Immature natural killer cell (primary cell): Measurements from ENCODE around the gene CFTR. TPM values are rescaled to one million over a fixed set of nuclear protein-coding genes. Genes with fewer than 3 reads are reported as not detected.

Experiments used
- DNase-seq, 3 donors: peaks; one replicate each; pipeline ENCODE4 v3.0.0; 2022; ENCODE audit warnings: mixed read lengths in 1 of 3
- H3K27ac Mint-ChIP-seq, 6 donors: one replicate each; pipeline ENCODE4 v1.8.0; 2020; ENCODE audit warnings: mixed read lengths in 6 of 6, mild to moderate bottlenecking in 5 of 6, inconsistent platforms in 4 of 6, moderate library complexity in 3 of 6
- H3K27me3 Mint-ChIP-seq, 3 donors: one replicate each; pipeline ENCODE4 v1.8.0; 2020 to 2021; ENCODE audit warnings: low read depth in 3 of 3, mild to moderate bottlenecking in 3 of 3, mixed read lengths in 3 of 3, moderate library complexity in 3 of 3, inconsistent platforms in 1 of 3
- H3K36me3 Mint-ChIP-seq, 3 donors: one replicate each; pipeline ENCODE4 v1.8.0; 2020; ENCODE audit warnings: mixed read lengths in 3 of 3, inconsistent platforms in 2 of 3, mild to moderate bottlenecking in 2 of 3
- H3K4me1 Mint-ChIP-seq, 2 donors: one replicate each; pipeline ENCODE4 v1.8.0; 2020; ENCODE audit warnings: inconsistent platforms in 2 of 2, mild to moderate bottlenecking in 2 of 2, mixed read lengths in 2 of 2, moderate library complexity in 1 of 2
- H3K4me3 Mint-ChIP-seq, 5 donors: one replicate each; pipeline ENCODE4 v1.8.0; 2020; ENCODE audit warnings: mild to moderate bottlenecking in 5 of 5, mixed read lengths in 5 of 5, inconsistent platforms in 3 of 5, moderate library complexity in 3 of 5
- H3K9me3 Mint-ChIP-seq, 6 donors: one replicate each; pipeline ENCODE4 v1.8.0; 2020; ENCODE audit warnings: mild to moderate bottlenecking in 6 of 6, mixed read lengths in 6 of 6, inconsistent platforms in 4 of 6, moderate library complexity in 3 of 6
- polyA plus RNA-seq, 3 donors: library from polyadenylated mRNA; unstranded; fragments of 300-500 nt; fragmentation: Illumina TruSeq; gene quantifications; one replicate each; pipeline ENCODE4 v1.2.3, GENCODE V29; 2021

CFTR gene
- polyA plus RNA-seq, 3 donors from 2014 or later: not detected

DNA sequence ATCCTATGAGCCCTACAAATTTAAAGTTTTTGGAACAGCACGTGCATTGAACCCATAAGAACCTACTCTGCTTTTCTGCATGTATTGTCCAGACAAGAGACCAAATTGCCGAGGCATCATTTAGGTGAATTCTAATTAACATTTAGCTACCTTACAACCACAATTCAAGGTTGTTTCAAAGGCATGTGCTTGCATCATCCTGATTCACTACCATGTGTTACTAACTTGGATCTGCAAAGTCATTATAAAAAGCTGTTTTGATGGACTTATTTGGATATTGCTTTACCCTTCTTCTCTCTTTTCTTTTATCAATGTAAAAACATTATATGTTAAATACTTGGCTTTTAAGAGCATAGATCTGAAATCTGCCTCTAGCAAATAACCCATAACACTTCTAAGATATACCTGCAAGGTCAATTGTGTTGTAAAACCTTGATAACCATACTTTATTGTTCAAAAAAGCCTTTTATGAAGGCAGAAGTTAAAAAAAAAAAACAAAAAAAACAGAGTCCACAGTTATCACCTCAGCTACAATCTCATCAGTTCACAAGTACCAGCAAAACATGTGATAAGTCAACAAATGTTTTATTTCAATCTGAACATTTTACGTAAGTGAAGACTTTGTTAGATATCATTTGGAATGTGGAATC is 51.9 kb downstream of the CFTR start:
- H3K9me3 Mint-ChIP-seq: peaks cover 1 to 13% (median 6%) of the 10 kb centered on the region in 6 donors
- no peak overlapping the region for H3K4me3 Mint-ChIP-seq
- no peaks in the 10 kb centered on the region for H3K36me3 Mint-ChIP-seq
- no peak overlapping the region for H3K27ac Mint-ChIP-seq
- peaks cover 0 to 2% (median 0%) of the 10 kb centered on the region in 3 donors for H3K27me3 Mint-ChIP-seq
- no peak for DNase-seq
- H3K4me1 Mint-ChIP-seq: no peaks in the 10 kb centered on the region

DNA sequence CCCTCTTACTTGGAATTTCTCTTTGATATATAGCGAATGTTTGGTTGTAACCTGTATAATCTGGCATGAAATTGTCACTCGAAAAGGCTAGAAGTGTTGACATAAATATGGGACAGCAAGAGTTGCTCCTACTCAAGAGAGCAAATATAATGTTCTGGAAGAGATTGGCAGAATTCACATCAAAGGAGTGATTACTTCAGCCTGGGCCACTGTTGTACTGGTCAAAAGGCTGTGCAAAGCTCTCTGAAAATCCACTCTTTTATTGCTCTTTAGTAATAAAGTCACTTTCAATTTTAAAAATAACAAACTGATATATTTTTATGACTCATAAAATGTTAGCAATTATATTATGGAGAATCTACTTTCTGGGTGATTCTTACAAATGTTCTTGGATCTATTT is 58.2 kb downstream of the CFTR start:
- Mint-ChIP-seq H3K9me3 (peaks cover 0 to 9% (median 3%) of the 10 kb centered on the region in 6 donors), H3K4me3 (no peak overlapping the region), H3K27me3 (no peaks in the 10 kb centered on the region), H3K4me1 (no peaks in the 10 kb centered on the region), H3K27ac (no peak overlapping the region), H3K36me3 (no peaks in the 10 kb centered on the region)
- DNase-seq: no peak

DNA sequence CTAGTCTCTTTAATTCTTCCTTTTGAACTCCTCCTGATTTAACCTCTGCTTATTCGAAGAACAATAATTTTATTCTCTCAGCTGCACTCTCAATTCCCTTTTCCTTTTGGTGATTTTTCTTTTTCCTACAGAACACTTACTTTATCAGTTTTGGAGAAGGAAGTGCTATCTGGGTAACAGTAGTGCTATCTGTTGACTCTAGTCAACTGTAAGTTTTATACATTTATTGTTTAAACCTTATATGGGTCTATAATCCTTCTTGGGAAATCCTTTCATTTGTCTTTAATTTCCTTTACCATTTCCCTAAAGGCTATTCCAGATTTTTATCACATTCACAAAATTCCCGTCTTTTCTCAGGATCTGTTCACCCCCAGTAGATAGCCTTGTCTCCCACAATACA is 64.2 kb downstream of the CFTR start:
- no peak overlapping the region for H3K4me3 Mint-ChIP-seq
- no peaks in the 10 kb centered on the region for H3K4me1 Mint-ChIP-seq
- H3K9me3 Mint-ChIP-seq: peaks cover 0 to 10% (median 2%) of the 10 kb centered on the region in 6 donors
- H3K36me3 Mint-ChIP-seq: no peaks in the 10 kb centered on the region
- DNase-seq: no peak
- peaks cover 0 to 1% (median 0%) of the 10 kb centered on the region in 3 donors for H3K27me3 Mint-ChIP-seq
- H3K27ac Mint-ChIP-seq: no peak overlapping the region

DNA sequence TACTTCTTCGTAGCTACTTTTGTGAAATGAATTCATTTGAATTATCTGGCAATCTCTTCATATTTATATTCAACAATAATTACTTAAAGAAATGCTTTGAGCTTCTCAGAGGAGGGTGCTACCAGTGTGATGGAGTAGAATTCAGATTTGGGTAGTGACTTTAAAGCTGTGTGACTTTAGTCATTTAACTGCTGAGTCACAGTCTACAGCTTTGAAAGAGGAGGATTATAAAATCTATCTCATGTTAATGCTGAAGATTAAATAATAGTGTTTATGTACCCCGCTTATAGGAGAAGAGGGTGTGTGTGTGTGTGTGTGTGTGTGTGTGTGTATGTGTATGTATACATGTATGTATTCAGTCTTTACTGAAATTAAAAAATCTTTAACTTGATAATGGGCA is 68.2 kb downstream of the CFTR start:
- H3K9me3 Mint-ChIP-seq: peaks cover 0 to 11% (median 2%) of the 10 kb centered on the region in 6 donors
- no peaks in the 10 kb centered on the region for H3K4me1 Mint-ChIP-seq
- no peak overlapping the region for H3K27ac Mint-ChIP-seq
- H3K36me3 Mint-ChIP-seq: no peaks in the 10 kb centered on the region
- H3K4me3 Mint-ChIP-seq: no peak overlapping the region
- no peak for DNase-seq
- peaks cover 0 to 3% (median 0%) of the 10 kb centered on the region in 3 donors for H3K27me3 Mint-ChIP-seq

DNA sequence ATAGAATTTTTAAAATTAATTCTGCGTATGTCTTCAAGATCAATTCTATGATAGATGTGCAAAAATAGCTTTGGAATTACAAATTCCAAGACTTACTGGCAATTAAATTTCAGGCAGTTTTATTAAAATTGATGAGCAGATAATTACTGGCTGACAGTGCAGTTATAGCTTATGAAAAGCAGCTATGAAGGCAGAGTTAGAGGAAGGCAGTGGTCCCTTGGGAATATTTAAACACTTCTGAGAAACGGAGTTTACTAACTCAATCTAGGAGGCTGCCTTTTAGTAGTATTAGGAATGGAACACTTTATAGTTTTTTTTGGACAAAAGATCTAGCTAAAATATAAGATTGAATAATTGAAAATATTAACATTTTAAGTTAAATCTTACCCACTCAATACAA is 70.8 kb downstream of the CFTR start:
- no peak overlapping the region for H3K4me3 Mint-ChIP-seq
- H3K4me1 Mint-ChIP-seq: no peaks in the 10 kb centered on the region
- H3K9me3 Mint-ChIP-seq: peaks cover 0 to 16% (median 9%) of the 10 kb centered on the region in 6 donors
- no peak for DNase-seq
- H3K27ac Mint-ChIP-seq: no peak overlapping the region
- H3K27me3 Mint-ChIP-seq: peaks cover 0 to 3% (median 0%) of the 10 kb centered on the region in 3 donors
- H3K36me3 Mint-ChIP-seq: no peaks in the 10 kb centered on the region

DNA sequence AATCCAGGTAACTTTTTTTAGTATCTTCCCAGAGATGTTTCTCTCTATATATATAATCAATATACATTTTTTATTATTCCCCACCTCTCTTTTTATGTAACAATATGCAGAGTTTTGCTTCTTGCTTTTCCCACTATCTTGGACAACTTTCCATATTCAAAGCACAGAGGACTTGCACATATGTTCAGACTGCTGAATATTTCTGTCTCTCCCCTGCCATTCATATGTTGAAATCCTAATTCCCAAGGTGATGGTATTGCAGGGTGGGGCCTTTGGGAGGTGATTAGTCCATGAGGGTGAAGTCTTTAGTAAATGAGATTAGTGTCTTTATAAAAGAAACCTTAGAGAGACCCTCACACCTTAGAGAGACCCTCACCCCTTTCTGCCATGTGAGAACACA is 72.8 kb downstream of the CFTR start:
- Mint-ChIP-seq H3K27me3 (peaks cover 0 to 3% (median 2%) of the 10 kb centered on the region in 3 donors), H3K36me3 (no peaks in the 10 kb centered on the region), H3K4me3 (no peak overlapping the region), H3K4me1 (no peaks in the 10 kb centered on the region), H3K9me3 (peaks cover 0 to 16% (median 10%) of the 10 kb centered on the region in 6 donors), H3K27ac (no peak overlapping the region)
- no peak for DNase-seq

DNA sequence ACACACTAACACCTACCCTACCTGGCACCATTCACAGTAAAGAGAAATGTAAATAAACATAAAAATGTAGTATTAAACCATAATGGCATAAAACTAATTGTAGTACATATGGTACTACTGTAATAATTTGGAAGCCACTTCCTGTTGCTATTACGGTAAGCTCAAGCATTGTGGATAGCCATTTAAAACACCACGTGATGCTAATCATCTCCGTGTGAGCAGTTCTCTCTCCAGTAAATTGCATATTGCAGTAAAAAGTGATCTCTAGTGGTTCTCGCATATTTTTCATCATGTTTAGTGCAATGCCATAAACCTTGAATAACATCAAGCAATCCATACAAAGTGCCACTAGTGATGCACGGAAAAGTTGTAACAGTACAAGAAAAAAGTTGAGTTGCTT is 75.4 kb downstream of the CFTR start:
- no peak for DNase-seq
- no peaks in the 10 kb centered on the region for H3K4me1 Mint-ChIP-seq
- no peak overlapping the region for H3K4me3 Mint-ChIP-seq
- peaks cover 0 to 19% (median 8%) of the 10 kb centered on the region in 6 donors for H3K9me3 Mint-ChIP-seq
- no peaks in the 10 kb centered on the region for H3K36me3 Mint-ChIP-seq
- H3K27me3 Mint-ChIP-seq: peaks cover 0 to 2% (median 0%) of the 10 kb centered on the region in 3 donors
- no peak overlapping the region for H3K27ac Mint-ChIP-seq

DNA sequence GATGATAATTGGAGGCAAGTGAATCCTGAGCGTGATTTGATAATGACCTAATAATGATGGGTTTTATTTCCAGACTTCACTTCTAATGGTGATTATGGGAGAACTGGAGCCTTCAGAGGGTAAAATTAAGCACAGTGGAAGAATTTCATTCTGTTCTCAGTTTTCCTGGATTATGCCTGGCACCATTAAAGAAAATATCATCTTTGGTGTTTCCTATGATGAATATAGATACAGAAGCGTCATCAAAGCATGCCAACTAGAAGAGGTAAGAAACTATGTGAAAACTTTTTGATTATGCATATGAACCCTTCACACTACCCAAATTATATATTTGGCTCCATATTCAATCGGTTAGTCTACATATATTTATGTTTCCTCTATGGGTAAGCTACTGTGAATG is 79.6 kb downstream of the CFTR start:
- Mint-ChIP-seq H3K27ac (no peak overlapping the region), H3K4me1 (no peaks in the 10 kb centered on the region)

DNA sequence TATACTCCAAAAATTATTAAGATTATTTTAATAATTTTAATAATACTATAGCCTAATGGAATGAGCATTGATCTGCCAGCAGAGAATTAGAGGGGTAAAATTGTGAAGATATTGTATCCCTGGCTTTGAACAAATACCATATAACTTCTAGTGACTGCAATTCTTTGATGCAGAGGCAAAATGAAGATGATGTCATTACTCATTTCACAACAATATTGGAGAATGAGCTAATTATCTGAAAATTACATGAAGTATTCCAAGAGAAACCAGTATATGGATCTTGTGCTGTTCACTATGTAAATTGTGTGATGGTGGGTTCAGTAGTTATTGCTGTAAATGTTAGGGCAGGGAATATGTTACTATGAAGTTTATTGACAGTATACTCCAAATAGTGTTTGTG is 80.2 kb downstream of the CFTR start:
- Mint-ChIP-seq H3K27me3 (peaks cover 0 to 3% (median 2%) of the 10 kb centered on the region in 3 donors), H3K4me1 (no peaks in the 10 kb centered on the region), H3K9me3 (peaks cover 0 to 10% (median 5%) of the 10 kb centered on the region in 6 donors), H3K36me3 (no peaks in the 10 kb centered on the region), H3K27ac (no peak overlapping the region), H3K4me3 (no peak overlapping the region)
- no peak for DNase-seq

More for the DNA sequence above, 79.6 kb downstream of the CFTR start:
- peaks cover 0 to 3% (median 2%) of the 10 kb centered on the region in 3 donors for H3K27me3 Mint-ChIP-seq
- no peaks in the 10 kb centered on the region for H3K36me3 Mint-ChIP-seq
- no peak overlapping the region for H3K4me3 Mint-ChIP-seq
- no peak for DNase-seq
- peaks cover 0 to 12% (median 6%) of the 10 kb centered on the region in 6 donors for H3K9me3 Mint-ChIP-seq

DNA sequence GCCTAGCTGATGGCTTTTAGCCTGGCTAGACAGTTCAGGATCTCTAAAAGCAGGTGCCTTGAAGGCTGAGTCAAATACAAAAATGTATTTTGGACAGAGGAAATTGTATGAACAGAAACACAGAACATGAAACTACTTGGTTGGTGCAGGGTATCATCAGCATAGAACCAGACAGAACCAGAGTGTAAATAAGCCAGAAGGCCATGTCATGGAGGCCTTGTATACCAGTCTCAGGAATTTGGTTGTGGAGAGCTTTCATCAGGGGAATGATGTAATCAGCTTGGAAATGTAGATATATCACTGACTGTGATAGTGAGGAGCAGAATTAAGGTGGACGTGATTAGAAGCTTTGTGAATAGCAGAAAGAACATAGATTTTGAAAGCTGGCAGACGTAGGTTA is 82.9 kb downstream of the CFTR start:
- Mint-ChIP-seq H3K4me3 (no peak overlapping the region), H3K9me3 (peaks cover 2 to 9% (median 4%) of the 10 kb centered on the region in 6 donors), H3K27me3 (peaks cover 0 to 3% (median 0%) of the 10 kb centered on the region in 3 donors), H3K36me3 (no peaks in the 10 kb centered on the region), H3K4me1 (no peaks in the 10 kb centered on the region), H3K27ac (no peak overlapping the region)
- DNase-seq: no peak

DNA sequence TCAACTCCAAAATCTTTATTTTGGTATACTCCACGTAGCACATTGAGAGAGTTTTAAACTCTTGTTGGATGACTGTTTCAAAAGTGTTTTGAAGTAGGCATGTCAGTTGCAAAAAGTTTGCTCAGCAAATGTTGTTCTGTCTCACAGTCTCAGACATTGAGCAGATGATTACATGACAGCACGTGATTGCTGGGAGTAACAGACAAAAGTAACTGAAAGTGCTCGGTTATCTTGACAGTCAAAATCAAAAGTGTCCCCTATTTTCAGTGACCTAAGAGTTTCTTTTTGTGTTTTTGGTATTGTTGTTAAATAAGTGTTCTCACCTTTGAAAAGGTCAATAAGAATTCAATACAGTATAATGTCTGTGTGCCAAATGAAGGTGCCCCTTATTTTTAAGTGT is 84.3 kb downstream of the CFTR start:
- DNase-seq: no peak
- no peak overlapping the region for H3K27ac Mint-ChIP-seq
- no peaks in the 10 kb centered on the region for H3K4me1 Mint-ChIP-seq
- H3K36me3 Mint-ChIP-seq: no peaks in the 10 kb centered on the region
- H3K27me3 Mint-ChIP-seq: peaks cover 0 to 3% (median 0%) of the 10 kb centered on the region in 3 donors
- no peak overlapping the region for H3K4me3 Mint-ChIP-seq
- H3K9me3 Mint-ChIP-seq: peaks cover 2 to 5% (median 3%) of the 10 kb centered on the region in 6 donors

DNA sequence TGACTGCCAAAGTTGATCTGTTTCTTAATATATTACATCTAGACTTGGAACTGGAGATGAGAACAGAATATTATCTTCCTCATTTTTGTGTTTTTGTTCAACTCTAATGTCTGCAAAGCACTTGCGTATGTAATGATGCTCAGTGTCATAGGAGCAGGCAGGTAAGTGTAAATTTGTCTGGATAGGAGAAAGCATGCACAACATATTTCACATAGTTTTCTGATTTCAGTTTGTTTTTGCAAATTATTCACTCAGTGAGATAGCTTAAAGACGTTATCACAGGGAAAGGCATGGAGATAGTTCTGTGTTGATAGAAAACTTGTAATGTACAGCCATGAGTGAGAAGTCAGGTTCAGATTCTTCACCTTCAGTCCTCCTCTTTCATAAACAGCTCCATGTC is 84.8 kb downstream of the CFTR start:
- no peaks in the 10 kb centered on the region for H3K36me3 Mint-ChIP-seq

DNA sequence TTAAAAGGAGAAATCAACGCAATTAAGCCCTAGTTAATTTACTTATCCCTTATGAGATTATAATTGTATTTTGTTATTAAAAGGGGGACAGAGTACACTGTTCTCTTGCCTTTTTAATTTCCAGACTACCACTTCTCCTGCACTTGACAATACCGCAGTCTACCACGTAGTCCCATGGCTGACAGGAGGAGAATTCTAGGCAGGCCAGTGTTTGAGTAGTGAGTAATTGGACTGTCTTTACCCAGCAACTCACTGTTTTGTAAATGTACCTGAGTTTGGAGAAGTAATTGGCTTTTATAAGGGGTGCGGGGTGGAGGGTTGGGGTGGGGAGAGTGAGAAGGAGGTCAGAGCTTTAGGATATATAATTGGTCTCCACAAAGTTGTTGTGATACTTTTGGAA is 85.4 kb downstream of the CFTR start:
- DNase-seq: no peak
- Mint-ChIP-seq H3K27ac (no peak overlapping the region), H3K27me3 (peaks cover 0 to 3% (median 0%) of the 10 kb centered on the region in 3 donors), H3K36me3 (no peaks in the 10 kb centered on the region), H3K9me3 (peaks cover 0 to 5% (median 2%) of the 10 kb centered on the region in 6 donors), H3K4me1 (no peaks in the 10 kb centered on the region), H3K4me3 (no peak overlapping the region)

More for the DNA sequence above, 84.8 kb downstream of the CFTR start:
- DNase-seq: no peak
- Mint-ChIP-seq H3K27me3 (peaks cover 0 to 3% (median 0%) of the 10 kb centered on the region in 3 donors), H3K4me3 (no peak overlapping the region), H3K9me3 (peaks cover 0 to 5% (median 2%) of the 10 kb centered on the region in 6 donors), H3K4me1 (no peaks in the 10 kb centered on the region), H3K27ac (no peak overlapping the region)

DNA sequence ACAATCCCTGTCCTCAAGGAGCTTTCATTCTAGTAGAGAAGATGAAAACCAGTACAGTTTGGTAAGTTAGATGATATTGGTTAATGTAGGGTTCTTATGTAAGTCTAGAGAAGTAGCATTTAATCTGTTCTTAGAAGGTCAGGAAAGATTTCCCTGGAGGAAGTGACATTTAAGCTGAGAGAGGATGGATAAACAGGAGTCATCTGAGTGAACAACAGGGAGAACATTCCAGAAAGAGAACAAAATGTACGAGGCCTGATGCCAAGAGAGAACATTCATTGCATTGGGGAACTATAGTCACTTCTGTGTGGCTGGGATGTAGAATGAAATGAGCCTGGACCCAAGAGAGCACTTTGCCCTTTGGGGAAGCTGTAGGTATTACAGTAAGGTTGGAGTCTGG is 88.0 kb downstream of the CFTR start:
- Mint-ChIP-seq H3K27ac (no peak overlapping the region), H3K4me3 (no peak overlapping the region), H3K9me3 (peaks cover 0 to 5% (median 3%) of the 10 kb centered on the region in 6 donors), H3K36me3 (no peaks in the 10 kb centered on the region), H3K4me1 (no peaks in the 10 kb centered on the region), H3K27me3 (no peaks in the 10 kb centered on the region)
- no peak for DNase-seq
